Small intestine (tissue), 7 donors: ENCODE results near the gene CCDC102B. TPM values are rescaled to one million over a fixed set of nuclear protein-coding genes. Genes with fewer than 3 reads are reported as not detected.

Experiments
- DNase-seq, 2 donors: peaks; one replicate each; pipeline versions ENCODE4 v3.0.0 to v3.0.0-alpha.2; 2013
- FAIRE-seq: peaks from 2 replicates; lab custom pipeline; 2012; peaks lifted over from hg19 to GRCh38; lab: Jason Lieb, UNC
- H3K27ac ChIP-seq, 3 donors: one replicate each; pipeline ENCODE4 v1.5.1; 2013; ENCODE audit warnings: low read length in 2 of 3, mild to moderate bottlenecking in 2 of 3, control low read depth in 1 of 3, inconsistent platforms in 1 of 3, low read depth in 1 of 3, moderate library complexity in 1 of 3
- H3K27me3 ChIP-seq, 3 donors: one replicate each; pipeline ENCODE4 v1.6.1; 2013; ENCODE audit warnings: low read length in 3 of 3, inconsistent platforms in 1 of 3; ENCODE audit not compliant: control insufficient read depth in 3 of 3, insufficient read depth in 3 of 3
- H3K36me3 ChIP-seq, 3 donors: one replicate each; pipeline ENCODE4 v1.6.1; 2013; ENCODE audit warnings: low read length in 3 of 3, inconsistent platforms in 1 of 3, low read depth in 1 of 3, mild to moderate bottlenecking in 1 of 3, moderate library complexity in 1 of 3; ENCODE audit not compliant: control insufficient read depth in 3 of 3, insufficient read depth in 2 of 3
- H3K4me1 ChIP-seq, 3 donors: one replicate each; pipeline ENCODE4 v1.6.1; 2013; ENCODE audit warnings: low read length in 2 of 3, inconsistent platforms in 1 of 3, low read depth in 1 of 3, mild to moderate bottlenecking in 1 of 3, moderate library complexity in 1 of 3; ENCODE audit not compliant: control insufficient read depth in 3 of 3, insufficient read depth in 2 of 3
- H3K4me3 ChIP-seq, 3 donors: one replicate each; pipeline ENCODE4 v1.5.1; 2013; ENCODE audit warnings: low read length in 3 of 3, control low read depth in 1 of 3, inconsistent platforms in 1 of 3, low read depth in 1 of 3, mild to moderate bottlenecking in 1 of 3, moderate library complexity in 1 of 3
- H3K9me3 ChIP-seq, 2 donors: one replicate each; pipeline ENCODE4 v1.6.1; 2013; ENCODE audit warnings: low read depth in 1 of 2, low read length in 1 of 2; ENCODE audit not compliant: control insufficient read depth in 2 of 2, insufficient read depth in 1 of 2
- WGBS, 3 donors: extraction: QIAGEN DNeasy Blood & Tissue Kit; methylation state at CpG; one replicate each; pipeline ENCODE4 v1.1.7; 2013; 5-methylcytosine and 5-hydroxymethylcytosine counted together
- polyA plus RNA-seq, 4 donors: library from polyadenylated mRNA; stranded (reverse) in 3 of 4; unstranded in 1 of 4; fragments of 200-250 nt in 3 of 4; fragments of 120-200 nt in 1 of 4; gene quantifications; one replicate each; pipeline versions ENCODE4 v1.2.1 to v1.2.3, GENCODE V29; 2013
- donor health status: healthy with polysubstance abuse.
- donor health status: control.
- donor health status: control.
- donor health status: Bipolar disorder and iron deficiency.
- donor health status: healthy.

CCDC102B gene
- polyA plus RNA-seq, 4 donors = 0.45 to 5.7 (median 3.1) TPM

- no peaks in the 10 kb centered on the region for H3K27me3 ChIP-seq
- H3K4me1 ChIP-seq = no peaks in the 10 kb centered on the region
- WGBS, 3 donors = 19 to 43% (median 20%) methylated on average over 1 of the region's 1 CpG
- FAIRE-seq (no peak), DNase-seq (no peak)
- H3K36me3 ChIP-seq = no peaks in the 10 kb centered on the region
- H3K27ac ChIP-seq = no peak overlapping the region
- no peaks in the 10 kb centered on the region for H3K9me3 ChIP-seq
- no peak overlapping the region for H3K4me3 ChIP-seq
These were observed 146.4 kb downstream of the CCDC102B start for GRCh38 chr18:68944330-68944729.

GRCh38 chr18:68944826-68945225, 146.9 kb downstream of the CCDC102B start:
- no peak overlapping the region for H3K27ac ChIP-seq
- H3K9me3 ChIP-seq = no peaks in the 10 kb centered on the region
- FAIRE-seq (no peak), DNase-seq (no peak)
- no peaks in the 10 kb centered on the region for H3K36me3 ChIP-seq
- no peaks in the 10 kb centered on the region for H3K4me1 ChIP-seq
- H3K27me3 ChIP-seq = no peaks in the 10 kb centered on the region
- H3K4me3 ChIP-seq = no peak overlapping the region
- WGBS, 3 donors = 57 to 77% (median 61%) methylated on average over 1 of the region's 1 CpG

- FAIRE-seq (no peak), DNase-seq (no peak)
- H3K36me3 ChIP-seq = no peaks in the 10 kb centered on the region
- no peaks in the 10 kb centered on the region for H3K4me1 ChIP-seq
- no peaks in the 10 kb centered on the region for H3K9me3 ChIP-seq
- no peak overlapping the region for H3K27ac ChIP-seq
- 75 to 89% (median 88%) methylated on average over 4 of the region's 4 CpGs for WGBS, 3 donors
- H3K27me3 ChIP-seq = no peaks in the 10 kb centered on the region
- H3K4me3 ChIP-seq = no peak overlapping the region
These were observed 150.7 kb downstream of the CCDC102B start for GRCh38 chr18:68948622-68949021.

- no peak for FAIRE-seq
- no peak overlapping the region for H3K4me3 ChIP-seq
- WGBS, 3 donors = 62 to 73% (median 62%) methylated on average over 2 of the region's 2 CpGs
These were observed 156.9 kb downstream of the CCDC102B start for GRCh38 chr18:68954738-68955137.

GRCh38 chr18:68956650-68957049, 158.8 kb downstream of the CCDC102B start:
- FAIRE-seq = no peak
- H3K36me3 ChIP-seq = no peaks in the 10 kb centered on the region
- WGBS, 3 donors = 36 to 60% (median 48%) methylated on average over 2 of the region's 2 CpGs

More at GRCh38 chr18:68954738-68955137, 156.9 kb downstream of the CCDC102B start:
- Histone ChIP-seq H3K4me1 (no peaks in the 10 kb centered on the region), H3K27me3 (no peaks in the 10 kb centered on the region), H3K36me3 (no peaks in the 10 kb centered on the region), H3K9me3 (no peaks in the 10 kb centered on the region), H3K27ac (no peak overlapping the region)
- no peak for DNase-seq

GRCh38 chr18:68960355-68960754, 162.5 kb downstream of the CCDC102B start:
- Histone ChIP-seq H3K36me3 (no peaks in the 10 kb centered on the region), H3K4me1 (no peaks in the 10 kb centered on the region), H3K4me3 (no peak overlapping the region), H3K27ac (no peak overlapping the region), H3K27me3 (no peaks in the 10 kb centered on the region), H3K9me3 (no peaks in the 10 kb centered on the region)
- WGBS, 3 donors = 70 to 76% (median 76%) methylated on average over 3 of the region's 3 CpGs
- DNase-seq = no peak
- no peak for FAIRE-seq

More at GRCh38 chr18:68956650-68957049, 158.8 kb downstream of the CCDC102B start:
- Histone ChIP-seq H3K27ac (no peak overlapping the region), H3K4me3 (no peak overlapping the region), H3K27me3 (no peaks in the 10 kb centered on the region), H3K9me3 (no peaks in the 10 kb centered on the region), H3K4me1 (no peaks in the 10 kb centered on the region)
- DNase-seq = no peak

GRCh38 chr18:68962623-68963022, 164.7 kb downstream of the CCDC102B start:
- H3K9me3 ChIP-seq = no peaks in the 10 kb centered on the region
- no peaks in the 10 kb centered on the region for H3K36me3 ChIP-seq
- no peak overlapping the region for H3K4me3 ChIP-seq
- FAIRE-seq = no peak
- H3K27ac ChIP-seq = no peak overlapping the region
- H3K4me1 ChIP-seq = no peaks in the 10 kb centered on the region
- no peaks in the 10 kb centered on the region for H3K27me3 ChIP-seq
- WGBS, 3 donors = 81 to 85% (median 81%) methylated on average over 3 of the region's 3 CpGs
- DNase-seq = no peak

GRCh38 chr18:68965817-68966216, 167.9 kb downstream of the CCDC102B start:
- no peak overlapping the region for H3K4me3 ChIP-seq
- no peaks in the 10 kb centered on the region for H3K4me1 ChIP-seq
- WGBS, 3 donors = 63 to 72% (median 69%) methylated on average over 3 of the region's 3 CpGs
- no peaks in the 10 kb centered on the region for H3K27me3 ChIP-seq
- DNase-seq (no peak), FAIRE-seq (no peak)
- no peak overlapping the region for H3K27ac ChIP-seq
- H3K36me3 ChIP-seq = no peaks in the 10 kb centered on the region
- no peaks in the 10 kb centered on the region for H3K9me3 ChIP-seq

GRCh38 chr18:68969027-68969426, 171.1 kb downstream of the CCDC102B start:
- no peak for FAIRE-seq
- Histone ChIP-seq H3K4me1 (no peaks in the 10 kb centered on the region), H3K27me3 (no peaks in the 10 kb centered on the region), H3K9me3 (no peaks in the 10 kb centered on the region), H3K4me3 (no peak overlapping the region), H3K36me3 (no peaks in the 10 kb centered on the region), H3K27ac (no peak overlapping the region)
- DNase-seq = no peak
- 81 to 84% (median 83%) methylated on average over 5 of the region's 5 CpGs for WGBS, 3 donors
